CD4-positive, alpha-beta memory T cell (primary cell): ENCODE data around the gene ZMIZ1. TPM values are rescaled to one million over a fixed set of nuclear protein-coding genes. Genes with fewer than 3 reads are reported as not detected.

Experiments
- CTCF ChIA-PET: fragments of 350-600 bp; sonication (Branson Sonifier 250); formaldehyde crosslinking; loops from one replicate; lab custom pipeline; 2021; ENCODE audit warnings: inconsistent platforms; ENCODE audit not compliant: partially characterized antibody; lab: Charles Lee
- POLR2A ChIA-PET: fragments of 350-600 bp; sonication (Branson Sonifier 250); formaldehyde crosslinking; loops from one replicate; lab custom pipeline; 2021; ENCODE audit not compliant: partially characterized antibody; lab: Charles Lee
- DNase-seq, 5 donors: peaks; one replicate each; pipeline versions ENCODE4 v3.0.0 to v3.0.0-alpha.2; 2020 to 2022; ENCODE audit warnings: mixed read lengths in 1 of 5
- H3K27ac ChIP-seq: one replicate; pipeline ENCODE4 v1.7.0; 2013; ENCODE audit warnings: low read depth, low read length
- H3K27me3 ChIP-seq: 2 replicates; pipeline ENCODE4 v1.7.0; 2013; ENCODE audit warnings: mild to moderate bottlenecking, low read length, moderate library complexity; ENCODE audit not compliant: insufficient read depth
- H3K36me3 ChIP-seq: 2 replicates; pipeline ENCODE4 v1.7.0; 2013; ENCODE audit warnings: mild to moderate bottlenecking, low read length, moderate library complexity; ENCODE audit not compliant: insufficient read depth
- H3K4me1 ChIP-seq: 2 replicates; pipeline ENCODE4 v1.7.0; 2013; ENCODE audit warnings: mild to moderate bottlenecking, low read length, moderate library complexity; ENCODE audit not compliant: insufficient read depth
- H3K4me3 ChIP-seq, 2 donors: one replicate each; pipeline ENCODE4 v1.7.0; 2013; ENCODE audit warnings: low read length in 2 of 2, mild to moderate bottlenecking in 1 of 2
- H3K9me3 ChIP-seq, 2 donors: one replicate each; pipeline ENCODE4 v1.7.0; 2013; ENCODE audit warnings: low read length in 2 of 2, control low read depth in 1 of 2; ENCODE audit not compliant: control insufficient read depth in 1 of 2
- H3K27ac Mint-ChIP-seq, 7 donors: one replicate each; pipeline ENCODE4 v1.8.0; 2020 to 2021; ENCODE audit warnings: mixed read lengths in 7 of 7, mild to moderate bottlenecking in 6 of 7, inconsistent platforms in 3 of 7, moderate library complexity in 3 of 7
- H3K27me3 Mint-ChIP-seq, 2 donors: one replicate each; pipeline ENCODE4 v1.8.0; 2020 to 2021; ENCODE audit warnings: mixed read lengths in 2 of 2
- H3K36me3 Mint-ChIP-seq, 2 donors: one replicate each; pipeline ENCODE4 v1.8.0; 2020 to 2021; ENCODE audit warnings: mixed read lengths in 2 of 2, inconsistent platforms in 1 of 2, mild to moderate bottlenecking in 1 of 2
- H3K4me1 Mint-ChIP-seq, 4 donors: one replicate each; pipeline ENCODE4 v1.8.0; 2020 to 2021; ENCODE audit warnings: mixed read lengths in 4 of 4, mild to moderate bottlenecking in 1 of 4
- H3K4me3 Mint-ChIP-seq, 8 donors: one replicate each; pipeline ENCODE4 v1.8.0; 2020 to 2021; ENCODE audit warnings: mixed read lengths in 8 of 8, mild to moderate bottlenecking in 7 of 8, moderate library complexity in 6 of 8, inconsistent platforms in 3 of 8
- H3K9me3 Mint-ChIP-seq, 8 donors: one replicate each; pipeline ENCODE4 v1.8.0; 2020 to 2021; ENCODE audit warnings: mixed read lengths in 8 of 8, mild to moderate bottlenecking in 5 of 8, inconsistent platforms in 3 of 8, moderate library complexity in 1 of 8
- intact Hi-C: fragments of 100-400 bp; cut with micrococcal nuclease; formaldehyde crosslinking; loops from one replicate; pipeline ENCODE4 v1.15.1; 2023
- polyA plus RNA-seq, 2 donors: library from polyadenylated mRNA; unstranded; fragments of 300-500 nt; fragmentation: Illumina TruSeq; gene quantifications; one replicate each; pipeline ENCODE4 v1.2.3, GENCODE V29; 2021
- total RNA-seq, 2 experiments: library from RNA; stranded (reverse); gene quantifications; one replicate each; pipeline ENCODE4 v1.2.3, GENCODE V29; 2021

Gene ZMIZ1
- total and polyA plus RNA-seq, 4 experiments from 2014 or later: 0.58 to 25.4 (median 14.0) TPM

GRCh38 chr10:79070606-79071395, 2.0 kb downstream of the ZMIZ1 start:
- peak overlapping the region; percentile 73 to 98 (median 79) for H3K4me3 Mint-ChIP-seq
- POLR2A ChIA-PET: interaction anchor here (1.2 to 8.6 kb wide), 2 partner anchors 97 to 124 kb away, joined by 3 to 72 read pairs; no protein-coding TSS in a partner anchor
- CTCF ChIA-PET: interaction anchor here (1.0 to 1.3 kb wide), 3 partner anchors 34 to 124 kb away, joined by 3 to 5 read pairs (median 3); no protein-coding TSS in a partner anchor
- H3K27me3 ChIP-seq: no peaks in the 10 kb centered on the region
- peak overlapping the region; percentile 15 for H3K27ac ChIP-seq
- H3K36me3 Mint-ChIP-seq: peaks cover 0 to 6% of the 10 kb centered on the region in 2 donors
- no peaks in the 10 kb centered on the region for H3K36me3 ChIP-seq
- H3K9me3 Mint-ChIP-seq: peaks cover 0 to 2% (median 0%) of the 10 kb centered on the region in 8 donors
- no peaks in the 10 kb centered on the region for H3K9me3 ChIP-seq
- peaks cover 40% of the 10 kb centered on the region for H3K4me1 ChIP-seq
- DNase-seq: peak in 1 of 5 donors; percentile 35
- no peaks in the 10 kb centered on the region for H3K27me3 Mint-ChIP-seq
- H3K4me1 Mint-ChIP-seq: peaks cover 14 to 71% (median 34%) of the 10 kb centered on the region in 4 donors
- peak overlapping the region in 1 of 2 donors; percentile 85 for H3K4me3 ChIP-seq
- intact Hi-C loops: no loop called here
- H3K27ac Mint-ChIP-seq: peak overlapping the region in 4 of 7 donors; percentile 52 to 79 (median 65)

GRCh38 chr10:79071396-79071923, 2.7 kb downstream of the ZMIZ1 start:
- no peak for DNase-seq
- no peak overlapping the region for H3K4me3 ChIP-seq
- ChIA-PET POLR2A (interaction anchor here (1.2 kb wide), 1 partner anchor 124 kb away, joined by 3 read pairs; no protein-coding TSS in a partner anchor), CTCF (interaction anchor here (1.0 to 1.3 kb wide), 3 partner anchors 35 to 123 kb away, joined by 3 to 5 read pairs (median 3); no protein-coding TSS in a partner anchor)
- H3K9me3 ChIP-seq: no peaks in the 10 kb centered on the region
- H3K27ac ChIP-seq: no peak overlapping the region
- Mint-ChIP-seq H3K4me1 (peaks cover 12 to 71% (median 34%) of the 10 kb centered on the region in 4 donors), H3K36me3 (peaks cover 0 to 6% of the 10 kb centered on the region in 2 donors), H3K27ac (peak overlapping the region in 3 of 7 donors; percentile 64 to 79 (median 66)), H3K4me3 (peak overlapping the region; percentile 73 to 98 (median 79)), H3K27me3 (no peaks in the 10 kb centered on the region), H3K9me3 (peaks cover 0 to 2% (median 0%) of the 10 kb centered on the region in 8 donors)
- peaks cover 39% of the 10 kb centered on the region for H3K4me1 ChIP-seq
- H3K27me3 ChIP-seq: no peaks in the 10 kb centered on the region
- no peaks in the 10 kb centered on the region for H3K36me3 ChIP-seq
- intact Hi-C loops: no loop called here

- POLR2A ChIA-PET: no interaction called here
- peaks cover 39% of the 10 kb centered on the region for H3K4me1 ChIP-seq
Measured at GRCh38 chr10:79072041-79072441, 3.3 kb downstream of the ZMIZ1 start.

DNA sequence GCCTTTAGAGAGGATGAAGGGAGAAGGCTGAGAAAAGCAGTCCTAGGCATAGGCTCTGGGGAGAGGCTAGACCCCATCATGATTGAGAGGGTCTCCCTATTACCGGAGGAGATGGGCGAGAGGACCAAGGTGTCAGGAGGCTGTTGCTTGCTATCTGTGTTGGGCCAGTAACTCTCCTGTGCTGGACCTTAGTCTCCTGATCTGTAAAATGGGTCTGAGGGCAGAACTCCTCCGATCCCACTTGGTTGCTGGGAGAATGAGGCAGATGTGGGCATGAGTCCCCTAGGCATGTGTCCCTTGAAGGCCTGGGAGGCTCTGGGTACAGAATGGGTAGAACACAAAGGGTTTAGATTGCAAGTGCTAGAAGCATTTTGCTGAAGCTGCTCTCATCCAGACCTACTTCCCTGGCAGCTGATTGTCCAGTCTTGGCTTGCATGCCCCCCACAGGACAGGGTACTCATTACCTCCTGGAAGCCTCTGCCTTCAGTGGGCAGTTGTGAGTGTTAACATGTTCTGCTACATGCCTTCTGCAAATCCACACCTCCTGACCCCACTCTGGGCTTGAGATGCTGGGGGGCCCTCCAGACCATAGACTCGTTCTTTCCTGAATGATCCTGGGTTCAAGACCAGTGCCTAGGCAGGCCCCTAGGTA, 4.4 kb downstream of the ZMIZ1 start:
- Mint-ChIP-seq H3K27ac (peak overlapping the region in 3 of 7 donors; percentile 72 to 79 (median 74)), H3K9me3 (no peaks in the 10 kb centered on the region), H3K36me3 (peaks cover 0 to 6% of the 10 kb centered on the region in 2 donors), H3K4me1 (peaks cover 14 to 62% (median 38%) of the 10 kb centered on the region in 4 donors), H3K4me3 (peak overlapping the region in 3 of 8 donors; percentile 24 to 76 (median 64)), H3K27me3 (no peaks in the 10 kb centered on the region)
- Histone ChIP-seq H3K4me3 (no peak overlapping the region), H3K27me3 (no peaks in the 10 kb centered on the region), H3K27ac (no peak overlapping the region), H3K9me3 (no peaks in the 10 kb centered on the region), H3K36me3 (no peaks in the 10 kb centered on the region), H3K4me1 (peaks cover 46% of the 10 kb centered on the region)
- ChIA-PET CTCF (no interaction called here), POLR2A (no interaction called here)
- no peak for DNase-seq
- intact Hi-C loops: no loop called here

More at GRCh38 chr10:79072041-79072441, 3.3 kb downstream of the ZMIZ1 start:
- Mint-ChIP-seq H3K27ac (peak overlapping the region in 3 of 7 donors; percentile 37 to 74 (median 37)), H3K4me1 (peaks cover 12 to 67% (median 33%) of the 10 kb centered on the region in 4 donors), H3K27me3 (no peaks in the 10 kb centered on the region), H3K36me3 (peaks cover 0 to 6% of the 10 kb centered on the region in 2 donors), H3K4me3 (peak overlapping the region; percentile 29 to 97 (median 63)), H3K9me3 (peaks cover 0 to 2% (median 0%) of the 10 kb centered on the region in 8 donors)
- Histone ChIP-seq H3K36me3 (no peaks in the 10 kb centered on the region), H3K27ac (no peak overlapping the region), H3K9me3 (no peaks in the 10 kb centered on the region), H3K4me3 (no peak overlapping the region), H3K27me3 (no peaks in the 10 kb centered on the region)
- no peak for DNase-seq
- CTCF ChIA-PET: interaction anchor here (1.3 kb wide), 1 partner anchor 123 kb away, joined by 3 read pairs; no protein-coding TSS in a partner anchor
- intact Hi-C loops: no loop called here

- Mint-ChIP-seq H3K27ac (peak overlapping the region in 1 of 7 donors; percentile 79), H3K27me3 (no peaks in the 10 kb centered on the region), H3K4me3 (no peak overlapping the region), H3K4me1 (peaks cover 14 to 69% (median 43%) of the 10 kb centered on the region in 4 donors), H3K36me3 (peaks cover 0 to 5% of the 10 kb centered on the region in 2 donors), H3K9me3 (no peaks in the 10 kb centered on the region)
- Histone ChIP-seq H3K9me3 (no peaks in the 10 kb centered on the region), H3K4me3 (no peak overlapping the region), H3K36me3 (no peaks in the 10 kb centered on the region), H3K4me1 (peaks cover 54% of the 10 kb centered on the region), H3K27me3 (no peaks in the 10 kb centered on the region), H3K27ac (no peak overlapping the region)
- ChIA-PET POLR2A (no interaction called here), CTCF (no interaction called here)
- no peak for DNase-seq
- intact Hi-C loops: no loop called here
Measured at GRCh38 chr10:79073784-79074432, 5.1 kb downstream of the ZMIZ1 start.

- CTCF ChIA-PET: interaction anchor here (1.4 to 2.2 kb wide), 2 partner anchors 100 to 120 kb away, joined by 4 to 11 read pairs; no protein-coding TSS in a partner anchor
- peaks cover 60% of the 10 kb centered on the region for H3K4me1 ChIP-seq
Measured at GRCh38 chr10:79074732-79075131, 6.0 kb downstream of the ZMIZ1 start.

More at GRCh38 chr10:79074732-79075131, 6.0 kb downstream of the ZMIZ1 start:
- Histone ChIP-seq H3K9me3 (no peaks in the 10 kb centered on the region), H3K27ac (no peak overlapping the region), H3K27me3 (no peaks in the 10 kb centered on the region), H3K36me3 (no peaks in the 10 kb centered on the region), H3K4me3 (no peak overlapping the region)
- DNase-seq: no peak
- no peak overlapping the region for H3K4me3 Mint-ChIP-seq
- intact Hi-C loops: no loop called here
- H3K36me3 Mint-ChIP-seq: peaks cover 0 to 2% of the 10 kb centered on the region in 2 donors
- POLR2A ChIA-PET: no interaction called here
- H3K4me1 Mint-ChIP-seq: peaks cover 16 to 74% (median 47%) of the 10 kb centered on the region in 4 donors
- no peaks in the 10 kb centered on the region for H3K9me3 Mint-ChIP-seq
- peak overlapping the region in 1 of 7 donors; percentile 64 for H3K27ac Mint-ChIP-seq
- no peaks in the 10 kb centered on the region for H3K27me3 Mint-ChIP-seq
